Measurements from ENCODE around the gene ABCD1. TPM values are rescaled to one million over a fixed set of nuclear protein-coding genes. Genes with fewer than 3 reads are reported as not detected.

The ABCD1 gene
- total RNA-seq, 1 donor from 2014 or later: 19.5 TPM

DNA sequence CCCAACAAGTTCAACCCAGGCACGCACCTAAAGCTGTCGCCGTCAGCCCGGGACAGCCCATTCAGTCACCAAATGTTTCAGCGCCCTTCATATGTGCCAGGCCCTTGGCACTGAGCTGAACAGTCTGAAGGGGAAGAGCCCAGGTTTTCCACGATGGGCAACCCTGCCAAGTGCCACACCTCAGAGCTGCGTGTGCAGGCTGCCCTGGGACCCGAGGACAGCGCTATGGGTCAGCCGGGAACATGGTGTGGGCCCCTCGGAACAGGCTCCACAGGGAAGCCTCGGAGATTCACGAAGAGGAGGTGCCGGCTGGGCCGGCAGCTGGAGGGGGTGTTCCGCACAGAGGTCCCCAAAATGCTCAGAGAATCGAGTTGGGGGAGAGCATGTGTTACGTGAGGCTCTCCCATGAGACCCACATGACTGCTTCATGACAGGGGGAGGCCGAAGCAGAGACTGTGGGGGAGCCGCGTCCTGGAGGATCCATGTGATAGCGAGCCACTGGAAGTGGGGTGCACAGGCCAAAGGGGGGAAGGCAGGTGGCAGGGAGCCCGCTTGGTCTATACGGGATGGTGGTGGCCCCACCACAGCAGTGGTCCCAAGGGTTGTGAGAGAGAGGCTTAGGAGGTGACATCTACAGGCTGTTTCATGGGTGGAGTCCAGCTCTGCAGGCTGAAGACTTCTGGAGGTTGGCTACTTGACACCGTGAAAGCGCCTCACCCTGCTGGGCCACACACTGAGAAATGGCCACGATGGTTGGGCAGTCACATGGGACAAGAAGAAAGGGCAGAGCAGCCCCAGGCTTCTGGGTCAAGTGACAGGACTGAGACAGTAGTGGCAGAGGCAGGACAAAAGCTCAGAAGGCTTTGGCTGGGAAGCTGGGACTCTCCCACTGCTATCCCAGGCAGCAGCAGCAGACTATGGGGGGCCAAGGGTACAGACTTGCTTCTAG, 14.7 kb upstream of the ABCD1 start:
- Mint-ChIP-seq H3K4me3 (ENCODE audit: unreplicated experiment) (no peak overlapping the region), H3K9me3 (ENCODE audit: unreplicated experiment) (no peaks in the 10 kb centered on the region), H3K36me3 (ENCODE audit: low read depth, unreplicated experiment) (peaks cover 13% of the 10 kb centered on the region), H3K4me1 (ENCODE audit: unreplicated experiment) (peaks cover 11% of the 10 kb centered on the region), H3K27me3 (ENCODE audit: unreplicated experiment) (peaks cover 4% of the 10 kb centered on the region), H3K27ac (ENCODE audit: unreplicated experiment) (no peak overlapping the region)
- TF ChIP-seq, protein P1, sequence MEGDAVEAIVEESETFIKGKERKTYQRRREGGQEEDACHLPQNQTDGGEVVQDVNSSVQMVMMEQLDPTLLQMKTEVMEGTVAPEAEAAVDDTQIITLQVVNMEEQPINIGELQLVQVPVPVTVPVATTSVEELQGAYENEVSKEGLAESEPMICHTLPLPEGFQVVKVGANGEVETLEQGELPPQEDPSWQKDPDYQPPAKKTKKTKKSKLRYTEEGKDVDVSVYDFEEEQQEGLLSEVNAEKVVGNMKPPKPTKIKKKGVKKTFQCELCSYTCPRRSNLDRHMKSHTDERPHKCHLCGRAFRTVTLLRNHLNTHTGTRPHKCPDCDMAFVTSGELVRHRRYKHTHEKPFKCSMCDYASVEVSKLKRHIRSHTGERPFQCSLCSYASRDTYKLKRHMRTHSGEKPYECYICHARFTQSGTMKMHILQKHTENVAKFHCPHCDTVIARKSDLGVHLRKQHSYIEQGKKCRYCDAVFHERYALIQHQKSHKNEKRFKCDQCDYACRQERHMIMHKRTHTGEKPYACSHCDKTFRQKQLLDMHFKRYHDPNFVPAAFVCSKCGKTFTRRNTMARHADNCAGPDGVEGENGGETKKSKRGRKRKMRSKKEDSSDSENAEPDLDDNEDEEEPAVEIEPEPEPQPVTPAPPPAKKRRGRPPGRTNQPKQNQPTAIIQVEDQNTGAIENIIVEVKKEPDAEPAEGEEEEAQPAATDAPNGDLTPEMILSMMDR (IDR thresholded peaks at IDR 0.05; ENCODE audit: unreplicated experiment): no peak
- DNase-seq (ENCODE audit: low spot score): no peak

DNA sequence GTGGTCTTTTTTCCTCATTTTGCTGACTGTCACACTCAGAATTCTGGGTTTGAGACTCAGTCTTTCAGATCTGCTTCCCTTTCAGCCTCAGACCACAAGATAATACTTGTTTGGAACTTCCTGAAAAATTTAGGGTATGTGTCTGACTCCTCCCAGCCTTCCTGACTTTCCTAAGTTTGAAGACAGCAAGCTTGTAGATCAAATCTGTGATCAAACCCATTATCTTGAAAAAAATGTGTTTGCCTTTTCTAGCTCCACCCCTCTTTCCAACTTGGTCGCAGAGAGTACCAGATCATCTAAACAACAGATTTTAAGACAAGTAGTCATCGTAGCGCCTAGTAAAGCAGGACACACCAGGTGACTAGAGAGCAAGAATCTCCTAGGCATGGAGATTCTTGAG, 10.4 kb upstream of the ABCD1 start:
- H3K9me3 Mint-ChIP-seq (ENCODE audit: unreplicated experiment): no peaks in the 10 kb centered on the region
- TF ChIP-seq, protein P1 (IDR thresholded peaks at IDR 0.05; ENCODE audit: unreplicated experiment): no peak
- peaks cover 1% of the 10 kb centered on the region for H3K27me3 Mint-ChIP-seq (ENCODE audit: unreplicated experiment)
- DNase-seq (ENCODE audit: low spot score): no peak
- peaks cover 3% of the 10 kb centered on the region for H3K4me1 Mint-ChIP-seq (ENCODE audit: unreplicated experiment)
- peak overlapping the region; percentile 24 for H3K27ac Mint-ChIP-seq (ENCODE audit: unreplicated experiment)
- peaks cover 19% of the 10 kb centered on the region for H3K36me3 Mint-ChIP-seq (ENCODE audit: low read depth, unreplicated experiment)
- H3K4me3 Mint-ChIP-seq (ENCODE audit: unreplicated experiment): no peak overlapping the region

DNA sequence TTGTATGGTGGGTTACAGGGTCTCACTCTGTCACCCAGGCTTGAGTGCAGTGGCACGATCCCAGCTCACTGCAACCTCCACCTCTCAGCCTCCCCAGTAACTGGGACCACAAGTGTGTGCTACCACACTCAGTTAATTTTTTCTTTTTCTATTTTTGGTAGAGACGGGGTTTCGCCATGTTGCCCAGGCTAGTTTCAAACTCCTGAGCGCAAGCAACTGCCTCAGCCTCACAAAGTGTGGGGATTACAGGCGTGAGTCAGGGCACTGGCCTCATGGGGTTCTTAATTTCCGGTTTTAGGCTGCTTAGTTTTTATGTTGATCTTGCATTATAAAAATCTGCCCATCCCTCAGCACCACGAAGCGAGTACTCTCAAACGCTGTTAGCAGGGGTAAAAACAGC, 7.2 kb upstream of the ABCD1 start:
- H3K27me3 Mint-ChIP-seq (ENCODE audit: unreplicated experiment): peaks cover 5% of the 10 kb centered on the region
- TF ChIP-seq, protein P1 (IDR thresholded peaks at IDR 0.05; ENCODE audit: unreplicated experiment): no peak
- H3K27ac Mint-ChIP-seq (ENCODE audit: unreplicated experiment): no peak overlapping the region
- H3K4me3 Mint-ChIP-seq (ENCODE audit: unreplicated experiment): no peak overlapping the region
- H3K4me1 Mint-ChIP-seq (ENCODE audit: unreplicated experiment): peaks cover 8% of the 10 kb centered on the region
- H3K9me3 Mint-ChIP-seq (ENCODE audit: unreplicated experiment): no peaks in the 10 kb centered on the region
- peaks cover 19% of the 10 kb centered on the region for H3K36me3 Mint-ChIP-seq (ENCODE audit: low read depth, unreplicated experiment)
- no peak for DNase-seq (ENCODE audit: low spot score)

DNA sequence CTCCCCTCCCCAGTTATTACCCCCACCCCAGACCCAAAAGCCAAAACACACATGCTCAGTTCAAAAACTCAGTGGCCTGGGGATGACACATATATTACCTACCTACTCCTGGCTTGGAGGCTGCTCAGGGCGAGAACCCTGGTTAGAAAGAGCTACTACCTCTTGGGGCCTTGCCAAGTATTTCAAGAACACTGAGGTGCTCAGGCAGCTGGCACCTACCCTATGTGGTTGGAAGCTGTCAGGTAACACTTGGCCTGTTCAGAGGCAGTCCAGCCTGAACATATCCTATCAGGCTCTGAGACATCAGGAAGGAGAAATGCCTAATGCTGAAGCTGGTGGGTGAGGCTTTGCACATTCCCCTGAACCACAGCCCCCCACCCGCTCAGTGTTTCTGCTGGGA, 5.4 kb upstream of the ABCD1 start:
- TF ChIP-seq, protein P1 (IDR thresholded peaks at IDR 0.05; ENCODE audit: unreplicated experiment): no peak
- Mint-ChIP-seq H3K9me3 (ENCODE audit: unreplicated experiment) (no peaks in the 10 kb centered on the region), H3K4me1 (ENCODE audit: unreplicated experiment) (peaks cover 6% of the 10 kb centered on the region), H3K27me3 (ENCODE audit: unreplicated experiment) (peaks cover 11% of the 10 kb centered on the region), H3K4me3 (ENCODE audit: unreplicated experiment) (no peak overlapping the region), H3K27ac (ENCODE audit: unreplicated experiment) (no peak overlapping the region), H3K36me3 (ENCODE audit: low read depth, unreplicated experiment) (peaks cover 12% of the 10 kb centered on the region)
- no peak for DNase-seq (ENCODE audit: low spot score)

DNA sequence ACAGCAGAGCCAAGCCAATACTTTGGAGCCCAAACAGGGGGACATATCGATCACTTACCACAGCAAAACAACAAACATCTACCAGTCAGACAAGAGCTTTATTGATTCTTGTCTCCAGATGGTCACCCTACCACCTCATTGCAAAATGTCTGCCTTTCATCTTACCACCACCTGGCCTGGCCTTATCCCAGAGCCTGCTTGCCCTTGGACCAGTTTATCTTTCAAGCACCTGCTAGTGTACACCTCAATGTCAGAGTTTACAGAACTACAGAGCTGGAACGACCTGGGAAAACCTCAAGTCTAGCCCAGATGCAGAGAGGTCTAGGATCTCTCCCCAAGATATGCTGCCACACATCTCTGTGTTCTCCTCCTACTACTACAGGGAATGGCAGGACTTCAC, 5.0 kb upstream of the ABCD1 start:
- Mint-ChIP-seq H3K36me3 (ENCODE audit: low read depth, unreplicated experiment) (peaks cover 11% of the 10 kb centered on the region), H3K9me3 (ENCODE audit: unreplicated experiment) (no peaks in the 10 kb centered on the region), H3K27me3 (ENCODE audit: unreplicated experiment) (peaks cover 11% of the 10 kb centered on the region), H3K4me3 (ENCODE audit: unreplicated experiment) (no peak overlapping the region), H3K4me1 (ENCODE audit: unreplicated experiment) (peaks cover 5% of the 10 kb centered on the region), H3K27ac (ENCODE audit: unreplicated experiment) (no peak overlapping the region)
- TF ChIP-seq, protein P1 (IDR thresholded peaks at IDR 0.05; ENCODE audit: unreplicated experiment): no peak
- no peak for DNase-seq (ENCODE audit: low spot score)
